GM12878 (cell line): ENCODE measurements around the gene VIL1. TPM values are rescaled to one million over a fixed set of nuclear protein-coding genes. Genes with fewer than 3 reads are reported as not detected.

Source experiments
- ATAC-seq: fragments of 200-7000 bp; cut with Tn5 transposase; 3 replicates; pipeline ENCODE4 v1.9.1; 2020; ENCODE audit warnings: mild to moderate bottlenecking, moderate library complexity
- BruUV-seq: library from RNA; stranded (reverse); fragments of 400-500 nt; replicated peaks from 2 replicates; lab custom pipeline; 2021; lab: Mats Ljungman, UMichigan
- CTCF ChIA-PET: fragments of 300-600 bp; sonication (Branson Sonifier 250); formaldehyde crosslinking; extraction: SDS; loops from one replicate; lab custom pipeline; 2021; ENCODE audit warnings: inconsistent platforms; lab: Yijun Ruan, JAX
- POLR2A ChIA-PET: fragments of 350-600 bp; formaldehyde crosslinking; extraction: SDS; loops from one replicate; lab custom pipeline; 2021; ENCODE audit warnings: inconsistent platforms; lab: Charles Lee
- RAD21 ChIA-PET: fragments of 300-600 bp; sonication (Branson Sonifier 250); formaldehyde crosslinking; loops from one replicate; lab custom pipeline; 2023; ENCODE audit warnings: antibody characterized with exemption; ENCODE audit not compliant: unreplicated experiment; lab: Charles Lee
- SMC1A ChIA-PET: fragments of 300-600 bp; sonication (Branson Sonifier 250); formaldehyde crosslinking; loops from one replicate; lab custom pipeline; 2023; ENCODE audit not compliant: unreplicated experiment, uncharacterized antibody; lab: Charles Lee
- DNase-seq: peaks from one replicate; pipeline ENCODE4 v3.0.0-alpha.2; 2011; ENCODE audit warnings: low read depth, low spot score
- FAIRE-seq: peaks from 3 replicates; lab custom pipeline; 2011; peaks lifted over from hg19 to GRCh38; lab: Jason Lieb, UNC
- H2AFZ ChIP-seq: 2 replicates; pipeline ENCODE4 v1.6.0; 2011; ENCODE audit warnings: low read depth, low read length, control low read depth; ENCODE audit not compliant: control insufficient read depth
- H3K27ac ChIP-seq: 2 replicates; pipeline ENCODE4 v1.5.1; 2011; ENCODE audit warnings: control low read depth; ENCODE audit not compliant: control insufficient read depth, insufficient read depth
- H3K27me3 ChIP-seq, 2 experiments: replicated peaks in 1 of 2; 2 replicates each; pipeline versions ENCODE4 v1.6.0 to v1.6.1; 2011; ENCODE audit warnings: low read length in 1 of 2; ENCODE audit not compliant: control insufficient read depth in 2 of 2, insufficient read depth in 2 of 2
- H3K36me3 ChIP-seq, 2 experiments: 2 replicates each; pipeline ENCODE4 v1.5.1; 2011; ENCODE audit warnings: low read length in 1 of 2; ENCODE audit not compliant: control insufficient read depth in 2 of 2, insufficient read depth in 2 of 2
- H3K4me1 ChIP-seq: 2 replicates; pipeline ENCODE4 v1.6.1; 2011; ENCODE audit warnings: mild to moderate bottlenecking, low read length, moderate library complexity, mixed read lengths; ENCODE audit not compliant: control insufficient read depth, insufficient read depth
- H3K4me2 ChIP-seq: 2 replicates; pipeline ENCODE4 v1.6.0; 2011; ENCODE audit warnings: control low read depth; ENCODE audit not compliant: control insufficient read depth, insufficient read depth
- H3K4me3 ChIP-seq: fragments of 200-600 bp; sonication (generic); 2 replicates; pipeline ENCODE4 v1.5.1; 2016
- H3K79me2 ChIP-seq: 2 replicates; pipeline ENCODE4 v1.6.0; 2011; ENCODE audit warnings: low read length; ENCODE audit not compliant: control insufficient read depth, insufficient read depth
- H3K9ac ChIP-seq: 2 replicates; pipeline ENCODE4 v1.8.0; 2011; ENCODE audit warnings: low read length, control low read depth, mixed read lengths; ENCODE audit not compliant: control insufficient read depth, insufficient read depth
- H3K9me3 ChIP-seq: replicated peaks from 3 replicates; pipeline ENCODE4 v1.5.1; 2011; ENCODE audit warnings: mild to moderate bottlenecking, low read length; ENCODE audit not compliant: control insufficient read depth, insufficient read depth
- H4K20me1 ChIP-seq: 2 replicates; pipeline ENCODE4 v1.6.0; 2011; ENCODE audit not compliant: control insufficient read depth, insufficient read depth
- BHLHE40 ChIP-seq, 2 experiments: fragments of 450-650 bp in 1 of 2; IDR thresholded peaks; 2 replicates each; pipeline ENCODE4 v1.6.1; 2011 to 2017; ENCODE audit warnings: low read depth in 2 of 2, borderline replicate concordance in 1 of 2, improper control_type of control experiment in 1 of 2, low read length in 1 of 2, mild to moderate bottlenecking in 1 of 2
- CBFB ChIP-seq: IDR thresholded peaks from 2 replicates; pipeline ENCODE4 v1.6.1; 2016; ENCODE audit warnings: antibody characterized with exemption, low read depth
- EED ChIP-seq: sonication (generic); IDR thresholded peaks from 2 replicates; pipeline ENCODE4 v1.6.1; 2016; ENCODE audit warnings: antibody characterized with exemption, low read depth
- FOXM1 ChIP-seq: IDR thresholded peaks from 2 replicates; pipeline ENCODE4 v1.6.1; 2012; ENCODE audit warnings: low read depth, mild to moderate bottlenecking, inconsistent platforms, low read length, moderate library complexity
- IRF4 ChIP-seq: IDR thresholded peaks from 2 replicates; pipeline ENCODE4 v1.6.1; 2011; ENCODE audit warnings: low read depth, low read length
- LARP7 ChIP-seq: fragments of 450-650 bp; IDR thresholded peaks from 2 replicates; pipeline ENCODE4 v1.6.1; 2017; ENCODE audit warnings: mild to moderate bottlenecking
- NBN ChIP-seq: fragments of 450-650 bp; IDR thresholded peaks from 2 replicates; pipeline ENCODE4 v1.6.1; 2016
- NFIC ChIP-seq: IDR thresholded peaks from 2 replicates; pipeline ENCODE4 v1.6.1; 2012; ENCODE audit warnings: low read depth, mild to moderate bottlenecking, inconsistent platforms, low read length, moderate library complexity
- POLR2A ChIP-seq: IDR thresholded peaks from 2 replicates; pipeline ENCODE4 v1.6.1; 2011; ENCODE audit warnings: low read depth, mild to moderate bottlenecking, low read length
- POLR2AphosphoS2 ChIP-seq: IDR thresholded peaks from 2 replicates; pipeline ENCODE4 v1.6.1; 2011; ENCODE audit warnings: low read depth, mild to moderate bottlenecking, low read length, improper control_type of control experiment, moderate library complexity
- RAD51 ChIP-seq: fragments of 450-650 bp; IDR thresholded peaks from 2 replicates; pipeline ENCODE4 v1.6.1; 2016; ENCODE audit warnings: moderate library complexity, mild to moderate bottlenecking, inconsistent platforms
- RBBP5 ChIP-seq: fragments of 200-600 bp; sonication (generic); conservative IDR thresholded peaks from 2 replicates; pipeline ENCODE4 v1.6.1; 2016
- RUNX3 ChIP-seq: IDR thresholded peaks from 2 replicates; pipeline ENCODE4 v1.6.1; 2012; ENCODE audit warnings: low read length, inconsistent platforms
- SMARCA5 ChIP-seq: fragments of 450-650 bp; IDR thresholded peaks from 2 replicates; pipeline ENCODE4 v1.6.1; 2017; ENCODE audit warnings: mild to moderate bottlenecking
- SPI1 ChIP-seq: IDR thresholded peaks from 2 replicates; pipeline ENCODE4 v1.6.1; 2011; ENCODE audit warnings: low read depth, mild to moderate bottlenecking, low read length, moderate library complexity, borderline replicate concordance; ENCODE audit not compliant: insufficient read depth
- SREBF2 ChIP-seq: IDR thresholded peaks from 2 replicates; pipeline ENCODE4 v1.6.1; 2012; ENCODE audit warnings: mild to moderate bottlenecking, low read length
- YBX1 ChIP-seq: fragments of 450-650 bp; IDR thresholded peaks from 2 replicates; pipeline ENCODE4 v1.6.1; 2016; ENCODE audit warnings: antibody characterized with exemption
- ZNF384 ChIP-seq: IDR thresholded peaks from 2 replicates; pipeline ENCODE4 v1.6.1; 2012; ENCODE audit warnings: low read depth, mild to moderate bottlenecking, low read length, improper control_type of control experiment, borderline replicate concordance
- WGBS: methylation state at CpG from one replicate; pipeline ENCODE4 v1.1.6; 2016; ENCODE audit warnings: low lambda C conversion rate; ENCODE audit not compliant: insufficient replicate concordance, insufficient coverage; ENCODE audit errors: missing lambda C conversion rate; 5-methylcytosine and 5-hydroxymethylcytosine counted together
- in situ Hi-C: fragments of 300-500 bp; cut with MboI; formaldehyde crosslinking; loops from 9 replicates; pipeline ENCODE4 v1.14.3; 2018; ENCODE audit warnings: mixed read lengths
- intact Hi-C: fragments of 100-400 bp; cut with micrococcal nuclease; formaldehyde crosslinking; loops from one replicate; pipeline ENCODE4 v1.14.2; 2022; ENCODE audit not compliant: unreplicated experiment
- polyA plus RNA-seq, 11 experiments: library from polyadenylated mRNA; depleted of rRNA in 4 of 11; unstranded in 6 of 11; stranded (reverse) in 5 of 11; fragments of >200 nt; fragmentation: Nextera tagmentation in 4 of 11; fragmentation: Illumina TruSeq in 1 of 11; extraction: Ambion mirVana in 4 of 11; extraction: Trizol in 1 of 11; gene quantifications; 1 replicate in 1 of 11; 2 replicates in 10 of 11; pipeline versions ENCODE4 v1.2.1 to v1.2.3, GENCODE V29; 2011 to 2016; ENCODE audit warnings: inconsistent platforms in 2 of 11, missing spikeins in 2 of 11, low read depth in 1 of 11
- total RNA-seq, 4 experiments: library from RNA; depleted of rRNA in 3 of 4; stranded (reverse); fragments of >200 nt in 3 of 4; fragmentation: Illumina TruSeq in 1 of 4; extraction: Trizol in 1 of 4; gene quantifications; 2 replicates each; pipeline versions ENCODE4 v1.2.1 to v1.2.3, GENCODE V29; 2013 to 2021
- TF ChIP-seq, protein P1 (sequence below): fragments of 450-650 bp; IDR thresholded peaks from 2 replicates; pipeline ENCODE4 v1.6.1; 2017; ENCODE audit warnings: mild to moderate bottlenecking, moderate library complexity

Gene VIL1
- total and polyA plus RNA-seq, 10 of the 15 experiments (the other 5 are each of a cell fraction or from before 2014, with no cell fraction given), result 0.03 to 1.9 (median 0.33) TPM

DNA sequence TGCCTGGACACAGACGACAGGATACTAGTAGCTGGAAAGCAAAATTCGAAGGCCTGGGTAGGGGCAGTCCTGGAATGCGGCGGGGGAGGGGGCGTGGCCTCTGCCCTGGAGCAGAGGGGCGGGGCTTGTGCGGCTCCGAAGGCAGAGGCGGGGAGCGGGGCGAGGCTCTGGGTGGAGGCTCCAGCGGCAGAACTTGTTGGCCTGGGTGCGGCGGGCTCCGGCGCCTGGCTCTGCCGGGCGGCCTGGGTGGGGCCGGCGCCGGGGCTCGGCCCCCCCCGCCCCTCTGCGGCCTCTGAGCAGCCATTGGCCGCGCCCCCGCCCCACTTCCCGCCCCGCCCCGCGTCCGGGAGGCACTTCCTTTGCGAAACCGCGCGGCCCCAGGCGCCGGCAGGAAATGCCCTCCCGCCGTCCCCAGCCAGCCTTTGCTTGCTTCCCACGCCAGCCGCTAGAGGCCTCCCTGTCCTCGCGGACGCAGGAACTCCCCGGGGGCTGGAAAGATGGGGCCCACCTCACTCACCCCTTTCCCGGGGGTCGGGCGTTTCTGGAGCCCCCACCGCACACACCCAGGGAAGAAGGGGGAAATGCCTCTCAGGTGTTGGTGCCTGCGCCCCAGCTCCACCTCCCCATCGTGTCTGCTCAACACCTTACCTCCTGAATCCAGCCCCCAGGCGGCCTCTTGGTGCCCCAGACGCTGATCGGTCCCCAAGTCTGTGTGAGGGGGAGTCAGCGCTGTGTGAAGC is 12.5 kb upstream of the VIL1 start (continued):
- no peak for TF ChIP-seq RAD51
- peak; percentile 87 for TF ChIP-seq POLR2AphosphoS2
- TF ChIP-seq RBBP5, result no peak
- peak; percentile 84 for TF ChIP-seq NBN
- TF ChIP-seq IRF4, result no peak
- peak; percentile 29; the same call in 1 of the 2 replicates for TF ChIP-seq SPI1

DNA sequence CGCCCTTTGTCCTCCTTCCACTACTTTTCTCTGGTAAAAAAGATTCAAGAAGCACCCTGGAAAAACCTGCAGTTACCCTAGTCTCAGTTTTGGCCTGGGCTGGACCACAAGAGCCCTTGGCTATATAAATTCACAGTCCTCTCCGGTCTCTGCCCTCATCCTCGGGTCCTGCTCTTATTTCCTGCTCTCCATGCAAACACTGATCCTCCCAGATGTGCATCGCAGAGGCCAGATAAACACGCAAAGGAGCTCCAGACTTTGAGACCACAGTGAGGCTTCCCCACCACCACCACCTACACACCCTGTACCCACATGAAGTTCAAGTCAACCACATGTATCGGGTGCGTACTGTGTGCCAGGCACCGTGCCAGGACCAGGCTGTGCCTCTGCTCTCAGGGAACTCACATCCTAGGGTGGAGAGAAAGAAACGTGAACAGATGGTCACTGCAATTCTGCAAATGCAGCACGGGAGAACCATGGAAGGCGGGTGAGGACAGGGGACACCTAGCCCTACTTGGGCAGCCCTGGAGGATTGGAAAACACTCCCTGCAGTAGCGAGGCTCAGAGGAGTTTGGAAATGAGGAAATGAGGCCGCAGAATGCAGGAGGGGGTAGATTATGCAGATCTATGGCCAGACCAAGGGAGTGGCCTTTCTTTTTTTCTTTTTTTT is 11.8 kb upstream of the VIL1 start:
- peaks cover 1% of the 10 kb centered on the region for H3K79me2 ChIP-seq
- peak; percentile 65 for FAIRE-seq
- ATAC-seq, result peak; percentile 19
- DNase-seq, result peak; percentile 27
- no peaks in the 10 kb centered on the region for H3K27me3 ChIP-seq
- H3K9ac ChIP-seq, result peak overlapping the region; percentile 30; the same call in 1 of the 2 replicates
- POLR2A ChIA-PET, result interaction anchor here (0.8 kb wide), 1 partner anchor 10 kb away, joined by 3 read pairs; no protein-coding TSS in a partner anchor
- peaks cover 27% of the 10 kb centered on the region for H3K4me1 ChIP-seq
- no peaks in the 10 kb centered on the region for H4K20me1 ChIP-seq
- peak overlapping the region; percentile 53; the same call in 1 of the 2 replicates for H3K4me3 ChIP-seq
- H2AFZ ChIP-seq, result peak overlapping the region; percentile 45
- SMC1A ChIA-PET, result interaction anchor here (0.7 to 1.1 kb wide), 4 partner anchors 57 to 260 kb away, joined by 3 to 4 read pairs (median 4); no protein-coding TSS in a partner anchor
- H3K36me3 ChIP-seq, result peaks cover 5 to 6% of the 10 kb centered on the region in 2 experiments; a peak in 2 of 4 replicates
- no peaks in the 10 kb centered on the region for H3K9me3 ChIP-seq
- RAD21 ChIA-PET, result interaction anchor here (0.6 to 2.4 kb wide), 5 partner anchors 11 to 252 kb away, joined by 3 to 8 read pairs (median 3); partner anchors contain the start of genes BCS1L and ZNF142
- WGBS, result 8% methylated on average over 13 of the region's 13 CpGs
- intact Hi-C loops, result loop anchor here (1.0 to 2.0 kb wide), 3 partner anchors 59 to 440 kb away; no protein-coding TSS in a partner anchor
- H3K27ac ChIP-seq, result peak overlapping the region; percentile 33
- BruUV-seq, result no TSS peak
- in situ Hi-C loops, result loop anchor here (5.0 to 10.0 kb wide), 2 partner anchors 240 to 438 kb away; no protein-coding TSS in a partner anchor
- peak overlapping the region; percentile 82 for H3K4me2 ChIP-seq
- CTCF ChIA-PET, result interaction anchor here (0.5 to 4.8 kb wide), 7 partner anchors 47 to 248 kb away, joined by 3 to 22 read pairs (median 4); no protein-coding TSS in a partner anchor
- TF ChIP-seq BHLHE40 (IDR thresholded peaks at IDR 0.05; ENCODE audit: borderline replicate concordance in 1 of 2, low read depth in 2 of 2, low read length in 1 of 2) (peak in 1 of 2 experiments; percentile 37; a peak in 1 of 4 replicates), POLR2A (peak; percentile 58; the same call in 1 of the 2 replicates), ZNF384 (peak; percentile 46; the same call in 1 of the 2 replicates), RUNX3 (peak; percentile 65), SREBF2 (no peak), EED (no peak), FOXM1 (no peak), NFIC (no peak), POLR2AphosphoS2 (0 out of 2 replicates have a peak, but pooled peaks have one; percentile 6), YBX1 (no peak), CBFB (0 out of 2 replicates have a peak, but pooled peaks have one; percentile 16), SMARCA5 (peak; percentile 53; the same call in 1 of the 2 replicates), LARP7 (peak; percentile 72), SPI1 (peak; percentile 27; the same call in 1 of the 2 replicates)
- TF ChIP-seq, protein P1, sequence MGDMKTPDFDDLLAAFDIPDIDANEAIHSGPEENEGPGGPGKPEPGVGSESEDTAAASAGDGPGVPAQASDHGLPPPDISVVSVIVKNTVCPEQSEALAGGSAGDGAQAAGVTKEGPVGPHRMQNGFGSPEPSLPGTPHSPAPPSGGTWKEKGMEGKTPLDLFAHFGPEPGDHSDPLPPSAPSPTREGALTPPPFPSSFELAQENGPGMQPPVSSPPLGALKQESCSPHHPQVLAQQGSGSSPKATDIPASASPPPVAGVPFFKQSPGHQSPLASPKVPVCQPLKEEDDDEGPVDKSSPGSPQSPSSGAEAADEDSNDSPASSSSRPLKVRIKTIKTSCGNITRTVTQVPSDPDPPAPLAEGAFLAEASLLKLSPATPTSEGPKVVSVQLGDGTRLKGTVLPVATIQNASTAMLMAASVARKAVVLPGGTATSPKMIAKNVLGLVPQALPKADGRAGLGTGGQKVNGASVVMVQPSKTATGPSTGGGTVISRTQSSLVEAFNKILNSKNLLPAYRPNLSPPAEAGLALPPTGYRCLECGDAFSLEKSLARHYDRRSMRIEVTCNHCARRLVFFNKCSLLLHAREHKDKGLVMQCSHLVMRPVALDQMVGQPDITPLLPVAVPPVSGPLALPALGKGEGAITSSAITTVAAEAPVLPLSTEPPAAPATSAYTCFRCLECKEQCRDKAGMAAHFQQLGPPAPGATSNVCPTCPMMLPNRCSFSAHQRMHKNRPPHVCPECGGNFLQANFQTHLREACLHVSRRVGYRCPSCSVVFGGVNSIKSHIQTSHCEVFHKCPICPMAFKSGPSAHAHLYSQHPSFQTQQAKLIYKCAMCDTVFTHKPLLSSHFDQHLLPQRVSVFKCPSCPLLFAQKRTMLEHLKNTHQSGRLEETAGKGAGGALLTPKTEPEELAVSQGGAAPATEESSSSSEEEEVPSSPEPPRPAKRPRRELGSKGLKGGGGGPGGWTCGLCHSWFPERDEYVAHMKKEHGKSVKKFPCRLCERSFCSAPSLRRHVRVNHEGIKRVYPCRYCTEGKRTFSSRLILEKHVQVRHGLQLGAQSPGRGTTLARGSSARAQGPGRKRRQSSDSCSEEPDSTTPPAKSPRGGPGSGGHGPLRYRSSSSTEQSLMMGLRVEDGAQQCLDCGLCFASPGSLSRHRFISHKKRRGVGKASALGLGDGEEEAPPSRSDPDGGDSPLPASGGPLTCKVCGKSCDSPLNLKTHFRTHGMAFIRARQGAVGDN, result no peak
